GM12873 (cell line): Measurements from ENCODE around the gene CLDN5.

Experiments used
- CTCF ChIP-seq: IDR thresholded peaks from 2 replicates; pipeline ENCODE4 v1.5.1; 2012; ENCODE audit warnings: low read depth, mild to moderate bottlenecking, moderate library complexity, low read length, control low read depth; ENCODE audit not compliant: insufficient read depth; ENCODE audit errors: missing control alignments

The CLDN5 gene, protein sequence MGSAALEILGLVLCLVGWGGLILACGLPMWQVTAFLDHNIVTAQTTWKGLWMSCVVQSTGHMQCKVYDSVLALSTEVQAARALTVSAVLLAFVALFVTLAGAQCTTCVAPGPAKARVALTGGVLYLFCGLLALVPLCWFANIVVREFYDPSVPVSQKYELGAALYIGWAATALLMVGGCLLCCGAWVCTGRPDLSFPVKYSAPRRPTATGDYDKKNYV

GRCh38 chr22:19524170-19525115 lies at the start of gene CLDN5:
Gene CLDN5, minus strand, starts transcription at chr22:19524410. Its CDS starts 155 bp downstream, at chr22:19524255.
- no peak for TF ChIP-seq CTCF

- TF ChIP-seq CTCF, result no peak
Observed at GRCh38 chr22:19571995-19572394, 47.8 kb upstream of the CLDN5 start.

DNA sequence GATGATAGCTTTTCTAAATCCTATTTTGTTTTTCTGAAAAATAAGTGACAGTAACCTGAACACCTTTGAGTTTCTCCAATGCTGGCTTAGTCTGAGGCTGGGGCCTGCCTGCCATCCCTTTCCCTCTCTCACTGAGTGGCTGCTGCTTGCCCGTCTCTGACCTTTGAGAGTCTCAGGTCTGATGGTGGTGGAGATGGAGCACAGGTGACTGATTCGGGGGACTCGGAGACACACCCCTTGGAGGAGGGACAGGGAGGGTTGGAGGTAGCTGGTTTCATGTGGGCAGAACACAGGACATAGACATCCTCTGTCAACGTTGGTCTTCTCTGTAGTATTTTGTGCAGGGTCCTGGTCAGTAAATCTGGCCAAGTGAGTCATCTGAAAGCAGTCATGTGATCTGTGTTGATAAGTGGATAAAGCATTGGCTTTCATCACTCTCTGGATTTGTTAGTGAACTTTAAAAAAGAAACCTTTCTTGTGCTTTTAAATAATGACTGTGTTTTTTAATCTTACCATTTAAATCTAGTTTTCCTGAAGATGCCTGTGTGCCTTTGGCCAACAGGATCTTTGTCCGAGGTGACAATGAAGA lies 47.1 kb upstream of the CLDN5 start:
- TF ChIP-seq CTCF, result no peak

DNA sequence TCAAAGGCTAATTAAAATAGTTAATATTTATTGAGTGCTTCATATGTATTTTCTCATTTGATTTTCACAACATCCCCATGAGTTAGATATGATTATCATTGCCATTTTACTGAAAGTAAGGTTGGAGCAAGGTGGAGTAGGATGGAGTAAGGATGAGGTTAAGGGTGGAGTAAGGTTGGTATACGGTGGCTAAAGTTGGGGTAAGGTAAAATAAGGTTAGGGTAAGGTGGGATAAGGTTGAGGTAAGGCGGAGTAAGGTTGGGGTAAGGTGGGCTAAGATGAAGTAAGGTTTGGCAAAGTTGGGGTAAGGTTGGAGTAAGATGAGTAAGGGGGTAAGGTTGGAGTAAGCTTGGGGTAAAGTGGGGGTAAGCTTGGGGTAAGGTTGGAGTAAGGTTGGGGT lies 45.8 kb upstream of the CLDN5 start:
- TF ChIP-seq CTCF, result no peak

DNA sequence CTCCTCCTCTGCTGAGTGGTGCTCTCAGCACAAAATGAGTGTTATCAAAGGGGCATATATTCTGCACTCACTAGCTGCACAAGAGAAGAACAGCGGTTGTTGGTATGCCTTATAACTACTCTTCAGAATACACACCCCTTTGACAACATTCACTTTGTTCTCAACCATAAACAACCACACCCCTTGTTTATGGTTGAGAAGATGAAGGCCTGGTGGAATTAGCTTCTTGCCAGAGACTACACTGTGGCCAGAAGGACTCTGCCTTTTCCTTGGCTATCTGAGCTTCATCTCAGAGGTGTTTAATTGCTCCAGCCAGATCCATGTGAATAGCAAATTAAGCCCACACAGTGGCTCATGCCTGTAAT lies 45.0 kb upstream of the CLDN5 start:
- TF ChIP-seq CTCF, result no peak

- TF ChIP-seq CTCF, result no peak
Observed at GRCh38 chr22:19568337-19569275, 44.4 kb upstream of the CLDN5 start.
